ENCODE measurements around the gene MRFAP1.
"Not testable (repeated sequence)": the region's sequence is repeated elsewhere in the genome, so short reads cannot be mapped to it uniquely, and the experiment has no call there.

Gene MRFAP1

GRCh38 chr4:6647582-6648230 is 7.2 kb downstream of the MRFAP1 start:
- Histone ChIP-seq H3K36me3 (ENCODE audit: control insufficient read depth in 4 of 4, insufficient read depth in 4 of 4, low read length in 3 of 4) (peaks cover 6 to 11% (median 8%) of the 10 kb centered on the region in 4 experiments), H3K27ac (ENCODE audit: insufficient read depth in 1 of 2, low read depth in 1 of 2, low read length in 2 of 2, poor library complexity in 1 of 2, severe bottlenecking in 2 of 2) (no peak overlapping the region), H3K27me3 (replicated peaks in 2 of 5; ENCODE audit: control insufficient read depth in 4 of 5, insufficient read depth in 5 of 5, low read length in 4 of 5) (no peaks in the 10 kb centered on the region), H3K4me1 (ENCODE audit: control extremely low read depth in 1 of 4, control insufficient read depth in 4 of 4, insufficient read depth in 4 of 4, low read length in 3 of 4) (peaks cover 0 to 5% (median 2%) of the 10 kb centered on the region in 4 experiments), H3K4me3 (ENCODE audit: control insufficient read depth in 1 of 7, extremely low read depth in 1 of 7, insufficient read depth in 4 of 7, low read depth in 2 of 7, low read length in 6 of 7) (no peak overlapping the region), H3K9me3 (ENCODE audit: control extremely low read depth in 1 of 5, control insufficient read depth in 4 of 5, insufficient read depth in 2 of 5, low read depth in 1 of 5, low read length in 4 of 5) (peaks cover 0 to 6% (median 0%) of the 10 kb centered on the region in 5 experiments)
- 83% methylated on average over 5 of the region's 6 CpGs for WGBS (ENCODE audit: insufficient coverage)
- no peak for DNase-seq
- ChIA-PET POLR2A (no interaction called here), CTCF (interaction anchor here (1.8 kb wide), 1 partner anchor 12 kb away, joined by 5 read pairs; no protein-coding TSS in a partner anchor)

- ChIA-PET CTCF (no interaction called here), POLR2A (no interaction called here)
- DNase-seq = no peak
- no peaks in the 10 kb centered on the region for H3K27me3 ChIP-seq (replicated peaks in 2 of 5; ENCODE audit: control insufficient read depth in 4 of 5, insufficient read depth in 5 of 5, low read length in 4 of 5)
- no peak overlapping the region for H3K27ac ChIP-seq (ENCODE audit: insufficient read depth in 1 of 2, low read depth in 1 of 2, low read length in 2 of 2, poor library complexity in 1 of 2, severe bottlenecking in 2 of 2)
- H3K9me3 ChIP-seq (ENCODE audit: control extremely low read depth in 1 of 5, control insufficient read depth in 4 of 5, insufficient read depth in 2 of 5, low read depth in 1 of 5, low read length in 4 of 5) = peaks cover 0 to 6% (median 0%) of the 10 kb centered on the region in 5 experiments
- H3K36me3 ChIP-seq (ENCODE audit: control insufficient read depth in 4 of 4, insufficient read depth in 4 of 4, low read length in 3 of 4) = no peaks in the 10 kb centered on the region
- no peak overlapping the region for H3K4me3 ChIP-seq (ENCODE audit: control insufficient read depth in 1 of 7, extremely low read depth in 1 of 7, insufficient read depth in 4 of 7, low read depth in 2 of 7, low read length in 6 of 7)
- H3K4me1 ChIP-seq (ENCODE audit: control extremely low read depth in 1 of 4, control insufficient read depth in 4 of 4, insufficient read depth in 4 of 4, low read length in 3 of 4) = no peaks in the 10 kb centered on the region
- 97% methylated on average over 6 of the region's 8 CpGs for WGBS (ENCODE audit: insufficient coverage)
Measured at GRCh38 chr4:6649216-6649615, 8.7 kb downstream of the MRFAP1 start.

GRCh38 chr4:6654211-6654610 is 13.7 kb downstream of the MRFAP1 start:
- no CpG with 5 or more reads among the region's 3 CpGs for WGBS (ENCODE audit: insufficient coverage)

GRCh38 chr4:6655291-6655690 is 14.8 kb downstream of the MRFAP1 start:
- POLR2A ChIA-PET; H3K27ac ChIP-seq (ENCODE audit: insufficient read depth in 1 of 2, low read depth in 1 of 2, low read length in 2 of 2, poor library complexity in 1 of 2, severe bottlenecking in 2 of 2); DNase-seq; H3K9me3 ChIP-seq (ENCODE audit: control extremely low read depth in 1 of 5, control insufficient read depth in 4 of 5, insufficient read depth in 2 of 5, low read depth in 1 of 5, low read length in 4 of 5); CTCF ChIA-PET; H3K4me3 ChIP-seq (ENCODE audit: control insufficient read depth in 1 of 7, extremely low read depth in 1 of 7, insufficient read depth in 4 of 7, low read depth in 2 of 7, low read length in 6 of 7); H3K36me3 ChIP-seq (ENCODE audit: control insufficient read depth in 4 of 4, insufficient read depth in 4 of 4, low read length in 3 of 4): not testable (repeated sequence)
- peaks cover 4 to 31% (median 11%) of the 10 kb centered on the region in 5 experiments for H3K27me3 ChIP-seq (replicated peaks in 2 of 5; ENCODE audit: control insufficient read depth in 4 of 5, insufficient read depth in 5 of 5, low read length in 4 of 5)
- WGBS (ENCODE audit: insufficient coverage) = no CpG with 5 or more reads among the region's 2 CpGs
- peaks cover 3 to 12% (median 8%) of the 10 kb centered on the region in 4 experiments for H3K4me1 ChIP-seq (ENCODE audit: control extremely low read depth in 1 of 4, control insufficient read depth in 4 of 4, insufficient read depth in 4 of 4, low read length in 3 of 4)

More at GRCh38 chr4:6654211-6654610, 13.7 kb downstream of the MRFAP1 start:
- DNase-seq; H3K9me3 ChIP-seq (ENCODE audit: control extremely low read depth in 1 of 5, control insufficient read depth in 4 of 5, insufficient read depth in 2 of 5, low read depth in 1 of 5, low read length in 4 of 5); H3K27ac ChIP-seq (ENCODE audit: insufficient read depth in 1 of 2, low read depth in 1 of 2, low read length in 2 of 2, poor library complexity in 1 of 2, severe bottlenecking in 2 of 2); POLR2A ChIA-PET; H3K36me3 ChIP-seq (ENCODE audit: control insufficient read depth in 4 of 4, insufficient read depth in 4 of 4, low read length in 3 of 4); H3K4me3 ChIP-seq (ENCODE audit: control insufficient read depth in 1 of 7, extremely low read depth in 1 of 7, insufficient read depth in 4 of 7, low read depth in 2 of 7, low read length in 6 of 7): not testable (repeated sequence)
- peaks cover 3 to 10% (median 7%) of the 10 kb centered on the region in 4 experiments for H3K4me1 ChIP-seq (ENCODE audit: control extremely low read depth in 1 of 4, control insufficient read depth in 4 of 4, insufficient read depth in 4 of 4, low read length in 3 of 4)
- CTCF ChIA-PET = interaction anchor here (0.7 to 1.0 kb wide), 2 partner anchors 10 to 11 kb away, joined by 3 to 4 read pairs; no protein-coding TSS in a partner anchor
- peaks cover 0 to 20% (median 5%) of the 10 kb centered on the region in 5 experiments for H3K27me3 ChIP-seq (replicated peaks in 2 of 5; ENCODE audit: control insufficient read depth in 4 of 5, insufficient read depth in 5 of 5, low read length in 4 of 5)

GRCh38 chr4:6655924-6656323 is 15.4 kb downstream of the MRFAP1 start:
- CTCF ChIA-PET = no interaction called here

GRCh38 chr4:6657242-6658208 is 17.0 kb downstream of the MRFAP1 start:
- CTCF ChIA-PET = interaction anchor here (1.7 kb wide), 1 partner anchor 13 kb away, joined by 6 read pairs; no protein-coding TSS in a partner anchor
- H3K4me3 ChIP-seq (ENCODE audit: control insufficient read depth in 1 of 7, extremely low read depth in 1 of 7, insufficient read depth in 4 of 7, low read depth in 2 of 7, low read length in 6 of 7) = no peak overlapping the region
- POLR2A ChIA-PET = interaction anchor here (1.2 kb wide), 1 partner anchor 14 kb away, joined by 4 read pairs; no protein-coding TSS in a partner anchor
- peaks cover 16 to 54% (median 17%) of the 10 kb centered on the region in 5 experiments for H3K27me3 ChIP-seq (replicated peaks in 2 of 5; ENCODE audit: control insufficient read depth in 4 of 5, insufficient read depth in 5 of 5, low read length in 4 of 5)
- H3K4me1 ChIP-seq (ENCODE audit: control extremely low read depth in 1 of 4, control insufficient read depth in 4 of 4, insufficient read depth in 4 of 4, low read length in 3 of 4) = peaks cover 3 to 12% (median 8%) of the 10 kb centered on the region in 4 experiments
- no peak for DNase-seq
- no peaks in the 10 kb centered on the region for H3K9me3 ChIP-seq (ENCODE audit: control extremely low read depth in 1 of 5, control insufficient read depth in 4 of 5, insufficient read depth in 2 of 5, low read depth in 1 of 5, low read length in 4 of 5)
- WGBS (ENCODE audit: insufficient coverage) = 84% methylated on average over 54 of the region's 65 CpGs
- no peaks in the 10 kb centered on the region for H3K36me3 ChIP-seq (ENCODE audit: control insufficient read depth in 4 of 4, insufficient read depth in 4 of 4, low read length in 3 of 4)
- no peak overlapping the region for H3K27ac ChIP-seq (ENCODE audit: insufficient read depth in 1 of 2, low read depth in 1 of 2, low read length in 2 of 2, poor library complexity in 1 of 2, severe bottlenecking in 2 of 2)

More at GRCh38 chr4:6655924-6656323, 15.4 kb downstream of the MRFAP1 start:
- POLR2A ChIA-PET = no interaction called here
- Histone ChIP-seq H3K27ac (ENCODE audit: insufficient read depth in 1 of 2, low read depth in 1 of 2, low read length in 2 of 2, poor library complexity in 1 of 2, severe bottlenecking in 2 of 2) (no peak overlapping the region), H3K4me1 (ENCODE audit: control extremely low read depth in 1 of 4, control insufficient read depth in 4 of 4, insufficient read depth in 4 of 4, low read length in 3 of 4) (peaks cover 3 to 12% (median 8%) of the 10 kb centered on the region in 4 experiments), H3K4me3 (ENCODE audit: control insufficient read depth in 1 of 7, extremely low read depth in 1 of 7, insufficient read depth in 4 of 7, low read depth in 2 of 7, low read length in 6 of 7) (no peak overlapping the region), H3K27me3 (replicated peaks in 2 of 5; ENCODE audit: control insufficient read depth in 4 of 5, insufficient read depth in 5 of 5, low read length in 4 of 5) (peaks cover 4 to 38% (median 12%) of the 10 kb centered on the region in 5 experiments), H3K36me3 (ENCODE audit: control insufficient read depth in 4 of 4, insufficient read depth in 4 of 4, low read length in 3 of 4) (no peaks in the 10 kb centered on the region), H3K9me3 (ENCODE audit: control extremely low read depth in 1 of 5, control insufficient read depth in 4 of 5, insufficient read depth in 2 of 5, low read depth in 1 of 5, low read length in 4 of 5) (no peaks in the 10 kb centered on the region)
- DNase-seq = no peak
- 88% methylated on average over 5 of the region's 5 CpGs for WGBS (ENCODE audit: insufficient coverage)
